Endothelial cell (in vitro differentiated cells): ENCODE results near the gene RAB26. TPM values are rescaled to one million over a fixed set of nuclear protein-coding genes. Genes with fewer than 3 reads are reported as not detected.

Experiments used
- DNase-seq: peaks from one replicate; pipeline ENCODE4 v3.0.0; 2021; ENCODE audit warnings: low spot score
- H3K27ac Mint-ChIP-seq: one replicate; pipeline ENCODE4 v1.8.0; 2021; ENCODE audit warnings: mixed read lengths, inconsistent platforms; ENCODE audit not compliant: unreplicated experiment
- H3K27me3 Mint-ChIP-seq: one replicate; pipeline ENCODE4 v1.8.0; 2021; ENCODE audit warnings: mild to moderate bottlenecking, moderate library complexity, mixed read lengths, inconsistent platforms; ENCODE audit not compliant: unreplicated experiment
- H3K36me3 Mint-ChIP-seq: one replicate; pipeline ENCODE4 v1.8.0; 2021; ENCODE audit warnings: mild to moderate bottlenecking, low read depth, mixed read lengths, inconsistent platforms; ENCODE audit not compliant: unreplicated experiment
- H3K4me1 Mint-ChIP-seq: one replicate; pipeline ENCODE4 v1.8.0; 2021; ENCODE audit warnings: mild to moderate bottlenecking, mixed read lengths, inconsistent platforms; ENCODE audit not compliant: unreplicated experiment
- H3K4me3 Mint-ChIP-seq: one replicate; pipeline ENCODE4 v1.8.0; 2021; ENCODE audit warnings: mild to moderate bottlenecking, mixed read lengths, inconsistent platforms; ENCODE audit not compliant: unreplicated experiment
- H3K9me3 Mint-ChIP-seq: one replicate; pipeline ENCODE4 v1.8.0; 2021; ENCODE audit warnings: mixed read lengths, inconsistent platforms; ENCODE audit not compliant: unreplicated experiment
- CTCF ChIP-seq: fragments of 200-600 bp; sonication (generic); IDR thresholded peaks from one replicate; pipeline ENCODE4 v1.5.0; 2021; ENCODE audit warnings: antibody characterized with exemption; ENCODE audit not compliant: unreplicated experiment
- total RNA-seq: library from RNA; stranded (reverse); fragmentation: NEBNext Ultra II Directional; extraction: Animal tissue kit (Norgen Biotek cat#: 25700); gene quantifications from one replicate; pipeline ENCODE4 v1.2.1, GENCODE V29; 2021; ENCODE audit not compliant: unreplicated experiment

Gene RAB26
- total RNA-seq, 1 donor from 2014 or later: 1.9 TPM

DNA sequence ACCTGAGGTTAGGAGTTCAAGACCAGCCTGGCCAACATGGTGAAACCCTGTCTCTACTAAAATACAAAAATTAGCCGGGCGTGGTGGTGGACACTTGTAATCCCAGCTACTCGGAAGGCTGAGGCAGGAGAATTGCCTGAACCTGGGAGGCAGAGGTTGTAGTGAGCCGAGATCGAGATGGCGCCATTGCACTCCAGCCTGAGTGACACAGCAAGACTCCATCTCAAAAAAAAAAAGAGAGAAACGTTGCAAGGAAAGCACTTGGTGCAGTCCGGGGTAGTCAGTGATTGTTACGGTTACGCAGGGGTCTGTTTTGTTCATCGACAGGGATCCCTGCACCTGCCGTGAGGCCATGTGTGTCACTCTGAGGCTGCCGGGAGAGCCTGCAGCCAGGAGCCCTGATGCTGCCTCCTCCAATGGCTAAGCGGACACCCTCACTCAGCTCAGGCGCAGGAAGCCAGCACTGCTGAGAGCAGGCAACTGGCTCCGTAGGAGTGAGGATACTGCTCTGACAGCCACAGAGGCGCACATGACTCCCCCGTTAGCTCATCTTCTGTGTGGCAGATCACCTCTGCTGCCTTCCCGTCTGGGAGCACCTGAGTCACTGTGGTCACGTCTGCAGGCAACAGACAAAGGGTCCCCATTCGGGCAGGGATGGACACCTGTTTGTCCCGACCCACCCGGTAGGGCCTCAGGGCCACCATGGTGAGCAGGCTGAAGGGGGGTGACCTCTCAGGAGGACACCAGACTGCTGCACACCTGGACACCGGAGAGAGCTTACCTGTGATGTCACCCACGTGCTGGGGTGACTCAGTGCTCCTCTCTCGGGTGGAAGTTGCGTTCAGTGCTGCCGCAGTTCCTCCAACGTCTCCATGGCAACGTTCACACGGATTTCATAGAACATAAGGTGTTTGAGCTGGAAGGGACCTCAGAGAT lies 5.2 kb upstream of the RAB26 start:
- H3K27me3 Mint-ChIP-seq: peaks cover 9% of the 10 kb centered on the region
- H3K9me3 Mint-ChIP-seq: no peaks in the 10 kb centered on the region
- no peak overlapping the region for H3K4me3 Mint-ChIP-seq
- TF ChIP-seq CTCF: no peak
- H3K4me1 Mint-ChIP-seq: no peaks in the 10 kb centered on the region
- DNase-seq: no peak
- no peaks in the 10 kb centered on the region for H3K36me3 Mint-ChIP-seq
- H3K27ac Mint-ChIP-seq: no peak overlapping the region

DNA sequence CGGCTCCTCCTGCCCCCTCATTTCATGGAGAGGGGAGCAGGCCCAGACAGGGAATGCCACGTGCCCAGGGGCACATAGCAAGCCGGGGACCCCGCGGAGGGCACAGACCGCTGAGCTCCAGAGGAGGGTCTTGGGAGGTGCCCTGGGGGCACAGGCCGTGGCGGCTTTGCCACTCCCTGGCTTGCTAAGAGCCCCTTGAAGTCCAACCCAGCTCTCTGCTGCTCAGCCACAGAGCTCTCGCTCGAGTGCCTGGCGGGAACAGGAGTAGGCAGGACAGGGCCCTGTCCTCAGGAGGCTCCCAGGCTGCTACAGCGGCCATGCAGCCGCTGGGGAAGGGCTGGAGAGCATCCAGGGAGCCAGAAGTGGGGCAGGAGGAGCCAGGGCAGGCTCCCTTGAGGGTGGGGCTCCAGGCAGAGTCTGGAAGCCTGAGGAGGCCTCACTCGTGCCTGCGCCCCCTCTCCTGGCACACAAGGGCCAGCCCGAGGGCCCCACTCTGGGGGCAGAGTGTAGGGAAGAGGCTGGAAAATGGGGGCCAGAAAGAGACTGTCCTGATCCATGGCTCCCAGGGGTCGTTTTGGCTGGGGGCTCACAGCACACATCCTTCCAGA lies 4.4 kb upstream of the RAB26 start:
- H3K36me3 Mint-ChIP-seq: no peaks in the 10 kb centered on the region
- H3K4me3 Mint-ChIP-seq: no peak overlapping the region
- H3K9me3 Mint-ChIP-seq: no peaks in the 10 kb centered on the region
- peaks cover 9% of the 10 kb centered on the region for H3K27me3 Mint-ChIP-seq
- no peak for DNase-seq
- H3K27ac Mint-ChIP-seq: no peak overlapping the region
- TF ChIP-seq CTCF: no peak
- H3K4me1 Mint-ChIP-seq: no peaks in the 10 kb centered on the region

DNA sequence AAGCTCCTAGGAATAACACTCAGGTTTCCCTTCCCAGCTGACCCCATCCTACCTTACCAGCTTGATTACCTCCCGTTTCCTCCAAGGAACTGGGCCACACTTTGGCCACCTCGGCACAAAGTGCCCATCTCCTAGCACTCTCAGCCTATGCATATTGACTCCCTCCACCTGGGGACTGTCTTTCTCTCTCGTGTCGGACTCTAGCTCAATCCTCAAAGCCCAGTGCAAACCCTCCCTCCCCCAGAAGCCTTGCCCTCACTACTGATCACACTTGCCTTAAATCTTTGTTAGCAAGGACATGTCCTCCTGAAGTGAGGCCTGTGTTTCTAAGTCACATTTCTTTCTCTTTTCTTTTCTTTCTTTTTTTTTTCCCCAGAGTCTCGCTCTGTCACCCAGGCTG lies 2.6 kb upstream of the RAB26 start:
- no peak for DNase-seq
- H3K27me3 Mint-ChIP-seq: peaks cover 9% of the 10 kb centered on the region
- no peaks in the 10 kb centered on the region for H3K36me3 Mint-ChIP-seq
- no peak overlapping the region for H3K4me3 Mint-ChIP-seq
- H3K4me1 Mint-ChIP-seq: peaks cover 3% of the 10 kb centered on the region
- TF ChIP-seq CTCF: no peak
- no peaks in the 10 kb centered on the region for H3K9me3 Mint-ChIP-seq
- peak overlapping the region; percentile 75 for H3K27ac Mint-ChIP-seq

- Mint-ChIP-seq H3K36me3 (no peaks in the 10 kb centered on the region), H3K27ac (no peak overlapping the region), H3K9me3 (no peaks in the 10 kb centered on the region), H3K4me1 (peaks cover 9% of the 10 kb centered on the region), H3K4me3 (peak overlapping the region; percentile 73), H3K27me3 (peaks cover 15% of the 10 kb centered on the region)
- no peak for DNase-seq
- TF ChIP-seq CTCF: no peak
These were observed 1.0 kb upstream of the RAB26 start for GRCh38 chr16:2147378-2147777.
